HL-60 (cell line): ENCODE measurements around the gene TUBA1A.

ENCODE experiments used
- DNase-seq, 2 experiments: peaks; one replicate each; pipeline ENCODE4 v3.0.0-alpha.2; 2010 to 2020; ENCODE audit warnings: low read depth in 1 of 2, low spot score in 1 of 2
- H3K27ac ChIP-seq: fragments of 250-450 bp; sonication (Bioruptor Pico); replicated peaks from 2 replicates; pipeline ENCODE4 v1.5.1; 2020; ENCODE audit warnings: mild to moderate bottlenecking, moderate library complexity
- H3K27me3 ChIP-seq: fragments of 250-450 bp; sonication (Bioruptor Pico); 2 replicates; pipeline ENCODE4 v1.5.1; 2021; ENCODE audit warnings: mild to moderate bottlenecking, moderate library complexity; ENCODE audit not compliant: insufficient read depth, poor library complexity, severe bottlenecking
- H3K4me3 ChIP-seq: replicated peaks from 2 replicates; pipeline ENCODE4 v1.5.1; 2011; ENCODE audit warnings: mild to moderate bottlenecking, control low read depth, low read length; ENCODE audit not compliant: insufficient read depth
- GABPA ChIP-seq: IDR thresholded peaks from 2 replicates; pipeline ENCODE4 v1.6.1; 2012; ENCODE audit warnings: low read depth
- POLR2AphosphoS5 ChIP-seq: IDR thresholded peaks from 2 replicates; pipeline ENCODE4 v1.6.1; 2012; ENCODE audit warnings: low read depth
- SPI1 ChIP-seq: IDR thresholded peaks from 2 replicates; pipeline ENCODE4 v1.6.1; 2012; ENCODE audit warnings: low read depth, mild to moderate bottlenecking, borderline replicate concordance
- TF ChIP-seq, protein P1 (sequence below): IDR thresholded peaks from one replicate; pipeline ENCODE4 v1.5.1; 2011; ENCODE audit warnings: low read length, control low read depth, inconsistent platforms; ENCODE audit not compliant: insufficient read depth
- TF ChIP-seq, protein P2 (sequence below): IDR thresholded peaks from 2 replicates; pipeline ENCODE4 v1.6.1; 2012; ENCODE audit warnings: low read depth; ENCODE audit not compliant: insufficient replicate concordance

Gene TUBA1A

DNA sequence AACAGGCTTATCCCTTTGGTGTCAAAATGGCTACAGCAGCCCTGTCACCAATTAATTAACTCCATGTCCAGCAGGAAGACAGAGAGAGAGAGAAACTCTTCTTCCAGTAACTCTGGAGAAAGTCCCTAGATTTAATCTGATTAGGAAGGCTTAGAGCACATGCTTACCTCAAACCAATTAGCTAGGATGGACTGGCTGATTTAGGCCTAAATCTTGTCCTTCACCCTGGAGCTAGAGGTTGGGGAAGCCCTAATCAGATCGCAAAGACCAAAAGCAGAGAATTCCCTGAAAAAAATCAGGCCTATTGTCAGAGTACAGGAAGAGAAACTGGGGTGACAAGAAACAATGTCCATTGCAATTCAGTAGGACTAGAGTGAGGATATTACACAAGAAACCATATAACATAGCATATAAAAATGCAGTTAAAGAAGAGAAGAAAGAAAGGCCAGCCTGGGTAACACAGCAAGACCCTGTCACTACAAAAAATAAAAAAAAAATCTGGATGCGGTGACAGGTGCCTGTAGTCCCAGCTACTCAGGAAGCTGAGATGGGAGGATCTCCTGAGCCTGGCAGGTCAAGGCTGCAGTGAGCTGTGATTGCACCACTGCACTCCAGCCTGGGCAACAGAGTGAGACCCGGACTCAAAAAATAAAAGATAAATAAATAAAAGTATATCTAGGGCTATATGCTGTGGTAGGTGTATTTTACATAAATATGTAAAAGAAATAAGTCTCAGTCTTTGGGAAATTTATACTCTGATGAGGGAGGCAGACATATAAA is 34.9 kb upstream of the TUBA1A start:
- Histone ChIP-seq H3K27me3 (no peaks in the 10 kb centered on the region), H3K4me3 (no peak overlapping the region), H3K27ac (no peak overlapping the region; the same call in 1 of the 2 replicates)
- TF ChIP-seq SPI1 (no peak), GABPA (no peak), POLR2AphosphoS5 (no peak)
- TF ChIP-seq, protein P1, sequence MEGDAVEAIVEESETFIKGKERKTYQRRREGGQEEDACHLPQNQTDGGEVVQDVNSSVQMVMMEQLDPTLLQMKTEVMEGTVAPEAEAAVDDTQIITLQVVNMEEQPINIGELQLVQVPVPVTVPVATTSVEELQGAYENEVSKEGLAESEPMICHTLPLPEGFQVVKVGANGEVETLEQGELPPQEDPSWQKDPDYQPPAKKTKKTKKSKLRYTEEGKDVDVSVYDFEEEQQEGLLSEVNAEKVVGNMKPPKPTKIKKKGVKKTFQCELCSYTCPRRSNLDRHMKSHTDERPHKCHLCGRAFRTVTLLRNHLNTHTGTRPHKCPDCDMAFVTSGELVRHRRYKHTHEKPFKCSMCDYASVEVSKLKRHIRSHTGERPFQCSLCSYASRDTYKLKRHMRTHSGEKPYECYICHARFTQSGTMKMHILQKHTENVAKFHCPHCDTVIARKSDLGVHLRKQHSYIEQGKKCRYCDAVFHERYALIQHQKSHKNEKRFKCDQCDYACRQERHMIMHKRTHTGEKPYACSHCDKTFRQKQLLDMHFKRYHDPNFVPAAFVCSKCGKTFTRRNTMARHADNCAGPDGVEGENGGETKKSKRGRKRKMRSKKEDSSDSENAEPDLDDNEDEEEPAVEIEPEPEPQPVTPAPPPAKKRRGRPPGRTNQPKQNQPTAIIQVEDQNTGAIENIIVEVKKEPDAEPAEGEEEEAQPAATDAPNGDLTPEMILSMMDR: no peak
- TF ChIP-seq, protein P2, sequence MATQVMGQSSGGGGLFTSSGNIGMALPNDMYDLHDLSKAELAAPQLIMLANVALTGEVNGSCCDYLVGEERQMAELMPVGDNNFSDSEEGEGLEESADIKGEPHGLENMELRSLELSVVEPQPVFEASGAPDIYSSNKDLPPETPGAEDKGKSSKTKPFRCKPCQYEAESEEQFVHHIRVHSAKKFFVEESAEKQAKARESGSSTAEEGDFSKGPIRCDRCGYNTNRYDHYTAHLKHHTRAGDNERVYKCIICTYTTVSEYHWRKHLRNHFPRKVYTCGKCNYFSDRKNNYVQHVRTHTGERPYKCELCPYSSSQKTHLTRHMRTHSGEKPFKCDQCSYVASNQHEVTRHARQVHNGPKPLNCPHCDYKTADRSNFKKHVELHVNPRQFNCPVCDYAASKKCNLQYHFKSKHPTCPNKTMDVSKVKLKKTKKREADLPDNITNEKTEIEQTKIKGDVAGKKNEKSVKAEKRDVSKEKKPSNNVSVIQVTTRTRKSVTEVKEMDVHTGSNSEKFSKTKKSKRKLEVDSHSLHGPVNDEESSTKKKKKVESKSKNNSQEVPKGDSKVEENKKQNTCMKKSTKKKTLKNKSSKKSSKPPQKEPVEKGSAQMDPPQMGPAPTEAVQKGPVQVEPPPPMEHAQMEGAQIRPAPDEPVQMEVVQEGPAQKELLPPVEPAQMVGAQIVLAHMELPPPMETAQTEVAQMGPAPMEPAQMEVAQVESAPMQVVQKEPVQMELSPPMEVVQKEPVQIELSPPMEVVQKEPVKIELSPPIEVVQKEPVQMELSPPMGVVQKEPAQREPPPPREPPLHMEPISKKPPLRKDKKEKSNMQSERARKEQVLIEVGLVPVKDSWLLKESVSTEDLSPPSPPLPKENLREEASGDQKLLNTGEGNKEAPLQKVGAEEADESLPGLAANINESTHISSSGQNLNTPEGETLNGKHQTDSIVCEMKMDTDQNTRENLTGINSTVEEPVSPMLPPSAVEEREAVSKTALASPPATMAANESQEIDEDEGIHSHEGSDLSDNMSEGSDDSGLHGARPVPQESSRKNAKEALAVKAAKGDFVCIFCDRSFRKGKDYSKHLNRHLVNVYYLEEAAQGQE: no peak
- no peak for DNase-seq

DNA sequence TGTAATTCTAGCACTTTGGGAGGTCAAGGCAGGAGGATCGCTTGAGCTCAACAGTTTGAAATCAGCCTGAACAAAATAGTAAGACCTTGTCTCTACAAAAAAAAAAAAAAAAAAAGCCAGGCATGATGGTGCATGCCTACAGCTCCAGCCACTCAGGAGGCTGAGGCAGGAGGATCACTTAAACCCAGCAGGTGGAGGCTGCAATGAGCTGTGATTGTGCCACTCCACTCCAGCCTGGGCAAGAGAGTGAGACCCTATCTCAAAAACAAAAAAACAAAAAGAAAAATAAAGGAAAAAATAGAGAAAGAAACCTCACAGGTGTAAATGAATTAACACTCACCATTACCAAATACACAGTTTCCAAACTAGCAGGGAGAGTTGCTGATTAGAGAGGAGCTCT is 34.2 kb upstream of the TUBA1A start:
- Histone ChIP-seq H3K27me3 (no peaks in the 10 kb centered on the region), H3K27ac (no peak overlapping the region), H3K4me3 (no peak overlapping the region)
- no peak for TF ChIP-seq POLR2AphosphoS5
- TF ChIP-seq, protein P1: no peak
- TF ChIP-seq, protein P2: no peak
- TF ChIP-seq SPI1: no peak
- TF ChIP-seq GABPA: no peak
- DNase-seq: no peak

DNA sequence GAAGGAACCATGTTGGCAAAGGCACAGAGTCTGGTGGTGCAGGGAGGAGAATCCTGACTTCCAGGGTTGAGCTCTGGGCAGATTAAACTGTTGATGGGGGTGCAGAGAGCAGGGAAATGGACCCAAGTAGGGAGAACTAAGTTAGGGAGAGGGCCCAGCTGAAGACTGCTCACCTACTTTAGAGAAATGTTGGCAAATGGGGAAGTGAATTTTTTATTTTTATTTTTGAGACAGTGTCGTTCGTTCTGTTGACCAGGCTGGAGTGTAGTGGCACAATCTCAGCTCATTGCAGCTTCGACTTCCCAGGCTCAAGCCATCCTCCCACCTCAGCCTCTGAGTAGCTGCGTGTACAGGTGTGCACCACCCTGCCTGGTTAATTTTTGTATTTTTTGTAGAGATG is 32.1 kb upstream of the TUBA1A start:
- H3K4me3 ChIP-seq: no peak overlapping the region
- DNase-seq: peak in 1 of 2 experiments; percentile 5
- H3K27ac ChIP-seq: peak overlapping the region; percentile 32; the same call in 1 of the 2 replicates
- no peaks in the 10 kb centered on the region for H3K27me3 ChIP-seq
- TF ChIP-seq, protein P1: no peak
- TF ChIP-seq SPI1: peak; percentile 89
